GM12874 (cell line): ENCODE results near the gene IFNA2.

Source experiments
- CTCF ChIP-seq: IDR thresholded peaks from 2 replicates; pipeline ENCODE4 v1.5.1; 2011; ENCODE audit warnings: low read depth, mild to moderate bottlenecking, control low read depth, low read length, moderate library complexity; ENCODE audit not compliant: insufficient read depth

IFNA2 gene

DNA sequence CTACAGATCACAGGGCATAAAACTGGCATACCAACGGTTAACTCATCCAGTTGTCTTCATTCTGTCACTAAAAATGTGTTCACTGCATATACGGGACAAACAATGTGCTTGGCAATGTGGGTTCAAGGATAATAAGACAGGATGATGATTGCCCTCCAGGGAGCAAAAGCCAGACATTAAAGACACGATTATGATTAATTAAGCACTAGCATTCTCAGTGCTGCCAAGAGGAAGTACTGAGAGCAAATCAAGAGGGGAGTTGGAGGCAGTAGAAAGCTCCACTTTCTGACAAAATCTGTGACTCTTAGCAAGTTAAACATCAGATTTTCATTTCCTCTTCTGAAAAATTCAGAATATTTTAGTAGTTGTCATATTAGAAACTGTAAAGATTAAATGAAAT lies 14.8 kb upstream of the IFNA2 start:
- TF ChIP-seq CTCF = no peak

DNA sequence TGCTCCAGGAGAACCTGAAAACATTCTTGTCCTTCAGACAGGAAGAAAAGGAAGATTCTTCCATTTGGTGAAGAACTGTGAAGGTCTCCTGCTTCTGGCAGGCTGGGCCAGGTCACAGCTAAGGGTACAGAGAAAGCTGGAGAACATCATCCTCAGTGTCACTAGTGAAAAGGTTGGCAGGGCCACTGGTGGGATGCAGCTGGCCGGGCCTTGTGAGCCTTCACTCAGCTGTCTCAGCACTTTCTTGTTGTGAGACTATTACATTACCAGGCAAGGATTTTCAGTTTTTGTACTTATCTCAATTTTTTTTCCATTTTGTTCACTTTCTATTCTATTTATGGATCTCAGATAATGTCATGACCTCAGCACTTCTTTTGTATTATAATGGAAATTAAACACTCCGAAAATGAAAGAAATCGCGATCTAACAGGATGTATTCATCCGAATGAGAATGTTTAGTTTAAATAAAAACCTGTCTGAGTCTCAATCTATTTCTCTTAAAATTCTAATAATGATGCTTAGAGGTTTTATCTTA lies 13.8 kb upstream of the IFNA2 start:
- no peak for TF ChIP-seq CTCF

DNA sequence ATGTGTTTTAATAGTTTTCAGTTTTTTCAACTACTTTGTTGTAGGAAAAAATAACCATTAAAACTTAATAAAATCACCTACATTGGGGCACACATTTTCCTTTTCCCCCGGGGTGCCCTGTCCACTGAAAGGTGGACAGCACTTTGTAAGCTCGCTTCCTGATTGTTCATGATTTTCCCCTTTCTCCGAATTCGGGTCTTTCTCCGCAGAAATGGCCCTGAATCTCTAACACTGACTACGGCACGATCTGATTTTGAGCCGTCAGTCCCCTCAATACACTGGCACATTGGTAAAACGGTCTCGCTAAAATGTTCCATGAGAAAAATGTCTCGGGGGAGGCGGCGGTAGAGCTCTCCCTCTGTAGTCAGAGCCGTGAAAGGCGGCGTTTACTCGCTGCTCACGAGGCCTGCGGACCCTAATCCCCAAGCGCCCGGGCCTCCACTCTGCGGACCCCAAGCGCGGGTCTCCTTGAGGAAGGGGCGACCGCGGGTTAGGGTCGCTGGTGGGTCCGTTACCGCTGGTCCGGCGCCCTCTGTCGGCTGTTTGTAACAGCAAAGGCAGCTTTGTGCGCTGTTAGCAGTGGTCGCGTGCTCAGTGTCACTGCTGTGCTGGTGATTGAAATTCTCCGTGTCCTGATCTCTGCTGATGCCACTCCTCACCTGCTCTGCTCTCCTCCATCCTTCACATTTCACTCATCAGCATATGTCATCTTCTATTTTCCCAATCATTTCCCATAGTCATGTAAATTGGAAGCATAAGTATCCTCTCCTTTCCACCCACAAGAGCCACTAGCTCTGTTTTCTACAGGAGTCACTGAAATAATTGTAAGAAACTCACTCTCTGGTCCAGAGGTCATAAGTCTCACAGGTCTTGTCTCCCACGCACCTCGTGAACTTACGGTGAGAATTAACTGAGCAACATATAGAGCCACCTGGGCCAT lies 10.8 kb upstream of the IFNA2 start:
- TF ChIP-seq CTCF = peak; percentile 96

- peak; percentile 57; the same call in 1 of the 2 replicates for TF ChIP-seq CTCF
Measured at GRCh38 chr9:21392270-21392669, 7.1 kb upstream of the IFNA2 start.

DNA sequence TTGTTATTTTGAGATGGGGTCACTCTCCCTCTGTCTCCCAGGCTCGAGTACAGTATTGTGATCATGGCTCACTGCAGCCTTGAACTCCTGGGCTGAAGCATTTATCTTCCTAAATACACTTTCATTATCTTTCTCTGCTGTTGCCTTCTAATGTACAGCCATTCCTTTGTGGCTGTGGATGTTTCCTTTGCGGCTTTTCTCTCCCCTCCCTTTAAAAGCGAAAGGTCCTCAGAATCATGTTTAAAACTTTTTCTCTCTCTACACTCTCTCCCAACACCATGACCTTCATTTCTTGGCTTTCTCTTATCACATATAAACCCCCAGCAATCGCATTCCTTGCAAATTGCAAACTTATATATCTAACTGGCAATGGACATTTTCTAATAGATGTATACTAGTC lies 1.6 kb downstream of the IFNA2 start:
- TF ChIP-seq CTCF = no peak

GRCh38 chr9:21381448-21382339 lies 3.5 kb downstream of the IFNA2 start:
- no peak for TF ChIP-seq CTCF

GRCh38 chr9:21367957-21368356 lies 17.2 kb downstream of the IFNA2 start, which contains the start of gene IFNA13:
Gene IFNA13, minus strand, starts transcription at chr9:21368057. Its CDS starts 47 bp downstream, at chr9:21368010.
- TF ChIP-seq CTCF = no peak
